Fibroblast of skin of back (primary cell): ENCODE data around the gene PIEZO1.

ENCODE experiments used
- DNase-seq: peaks from one replicate; pipeline ENCODE4 v3.0.0-alpha.2; 2013

Gene PIEZO1

DNA sequence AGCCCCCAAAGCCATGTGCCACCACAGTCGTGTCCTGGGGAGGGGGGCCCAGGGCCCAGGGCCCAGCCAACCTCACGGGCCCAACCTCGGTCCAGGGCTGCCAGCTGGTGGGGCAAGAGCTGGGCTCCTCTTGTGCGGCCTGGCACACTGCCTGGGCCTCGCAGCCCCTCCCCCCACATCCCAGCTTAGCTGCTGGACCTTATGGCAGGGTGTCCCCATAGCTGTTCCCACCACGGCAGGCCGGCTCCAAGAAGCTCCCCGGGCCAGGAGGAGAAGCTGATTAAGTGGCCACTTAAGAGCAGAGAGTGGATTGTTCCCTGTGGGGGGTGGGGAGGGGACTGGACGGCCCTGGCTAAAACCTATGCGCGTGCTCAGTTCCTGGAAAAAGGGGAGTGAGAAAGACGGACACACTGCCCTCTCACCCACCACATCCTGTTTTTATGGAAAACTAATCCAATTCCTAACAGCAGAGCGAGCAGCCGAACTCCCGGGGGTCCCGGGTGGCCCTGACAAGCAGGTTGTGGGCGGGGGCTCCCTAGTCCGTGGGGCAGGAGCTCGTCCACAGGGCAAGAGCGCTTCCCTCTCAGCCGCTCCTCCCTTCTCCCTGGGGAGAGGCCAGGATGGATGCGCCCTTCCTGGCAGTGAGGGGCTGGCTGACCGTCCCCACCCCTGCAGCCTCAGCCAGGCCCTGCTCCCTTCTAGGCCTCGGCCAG, 16.8 kb downstream of the PIEZO1 start:
- no peak for DNase-seq

DNA sequence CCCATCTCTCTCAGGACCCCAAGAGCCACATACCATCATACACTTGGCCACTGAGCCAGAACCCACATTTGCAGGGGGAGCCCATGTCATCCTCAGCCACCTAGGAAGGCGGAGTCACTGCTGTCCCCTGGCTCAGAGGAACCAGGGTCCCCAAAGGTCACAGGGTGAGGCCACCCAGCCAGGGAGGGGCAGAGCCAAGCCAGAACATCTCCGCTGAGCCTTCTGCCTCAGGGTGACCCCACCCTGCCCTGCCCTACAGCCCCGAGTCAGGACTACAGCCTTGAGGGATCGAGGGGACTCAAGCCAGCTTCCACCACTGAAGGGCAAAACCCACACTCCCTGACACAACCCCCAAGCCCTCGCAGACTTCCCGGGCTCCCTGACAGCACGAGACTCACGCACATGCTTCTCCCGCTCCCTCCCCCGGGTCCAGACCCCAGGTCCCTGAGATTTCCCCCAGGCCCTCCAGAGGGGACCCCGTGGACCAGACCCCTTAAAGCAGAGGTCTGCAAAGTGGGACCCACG, 17.4 kb downstream of the PIEZO1 start:
- DNase-seq, result no peak

DNA sequence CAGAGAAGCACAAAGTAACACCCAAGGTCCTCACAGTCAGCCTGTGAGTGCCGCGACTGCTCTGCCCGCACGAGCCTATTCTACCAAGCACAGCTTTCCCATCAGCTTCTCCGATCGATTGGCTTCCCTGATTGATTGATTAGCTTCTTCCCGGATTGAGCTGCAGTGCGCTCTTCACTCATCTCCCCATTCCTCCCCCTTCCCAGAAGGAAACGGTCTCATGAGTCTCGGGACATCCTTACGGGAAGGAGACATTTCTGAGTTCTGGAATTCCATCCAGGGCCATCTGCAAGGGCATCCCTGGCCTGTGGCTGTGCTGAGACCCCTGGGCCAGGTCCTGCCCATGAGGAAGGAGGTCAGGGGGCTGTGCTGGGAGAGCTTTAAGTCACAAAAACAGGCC, 18.0 kb downstream of the PIEZO1 start:
- DNase-seq, result no peak

DNA sequence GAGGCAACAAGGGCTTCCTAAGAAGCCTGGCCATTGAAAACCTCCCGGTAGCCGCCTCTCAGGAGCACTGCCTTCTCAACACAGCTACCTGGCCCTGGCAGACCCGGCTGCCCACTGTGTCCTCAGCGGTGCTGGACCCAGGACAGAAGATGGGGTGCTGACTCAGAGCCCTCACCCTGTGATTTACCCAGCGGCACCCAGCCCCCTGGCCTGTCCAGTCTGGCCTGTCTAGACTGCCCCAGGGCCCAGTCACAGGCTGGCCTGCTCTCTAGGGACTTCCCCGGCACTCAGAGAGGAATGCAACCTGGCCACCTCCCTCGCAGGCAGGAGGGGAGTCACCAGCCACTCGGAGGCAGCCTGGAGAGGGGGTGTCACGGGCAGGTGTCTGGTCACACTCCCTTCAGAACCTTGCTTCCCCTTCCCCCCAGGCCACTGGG, 20.1 kb downstream of the PIEZO1 start:
- no peak for DNase-seq

DNA sequence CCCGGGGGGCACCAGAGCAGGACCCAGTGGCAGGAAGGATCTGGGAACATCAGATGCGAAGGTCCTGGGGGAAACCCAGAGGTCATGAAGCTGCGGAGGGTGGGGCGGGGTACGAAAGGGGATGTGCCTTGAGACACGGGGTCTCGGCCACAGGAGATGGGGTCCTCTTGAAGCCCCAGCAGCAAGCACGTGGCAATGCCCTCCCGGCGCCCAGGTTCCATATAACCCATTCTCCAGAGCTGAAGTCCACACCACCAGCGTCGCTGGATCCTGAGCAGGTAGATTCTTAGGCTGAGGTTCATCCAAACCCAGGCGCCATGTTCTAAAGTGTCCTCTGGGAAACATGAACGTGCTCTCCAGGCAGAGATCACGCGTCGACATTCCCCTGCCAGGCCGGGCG, 20.9 kb downstream of the PIEZO1 start:
- no peak for DNase-seq

DNA sequence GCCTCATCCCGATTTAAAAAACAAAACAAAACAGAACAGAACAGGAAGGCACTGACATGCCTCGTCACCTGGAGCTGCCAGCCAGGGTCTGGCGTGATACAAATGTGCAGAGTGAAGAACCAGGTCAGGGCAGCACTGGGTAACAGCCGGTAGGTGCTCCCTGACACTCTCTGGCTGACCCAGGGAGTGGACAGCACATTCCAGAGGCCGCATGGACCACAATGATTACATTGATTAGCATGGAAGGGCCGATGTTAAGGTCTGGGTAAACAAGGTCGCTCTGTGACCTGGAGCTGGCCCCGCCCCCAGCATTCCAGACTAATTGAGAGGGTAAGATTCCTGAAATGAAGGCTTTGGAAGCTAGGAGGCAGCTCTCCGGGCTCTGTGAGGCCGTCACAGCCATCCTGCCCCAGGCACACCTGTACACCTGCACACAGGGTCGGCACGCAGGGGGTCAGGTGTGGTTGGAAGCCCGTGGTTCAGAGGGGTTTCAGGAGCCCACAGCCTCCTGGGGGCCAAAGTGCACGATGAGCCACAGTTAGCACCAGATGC, 21.4 kb downstream of the PIEZO1 start:
- DNase-seq, result no peak

DNA sequence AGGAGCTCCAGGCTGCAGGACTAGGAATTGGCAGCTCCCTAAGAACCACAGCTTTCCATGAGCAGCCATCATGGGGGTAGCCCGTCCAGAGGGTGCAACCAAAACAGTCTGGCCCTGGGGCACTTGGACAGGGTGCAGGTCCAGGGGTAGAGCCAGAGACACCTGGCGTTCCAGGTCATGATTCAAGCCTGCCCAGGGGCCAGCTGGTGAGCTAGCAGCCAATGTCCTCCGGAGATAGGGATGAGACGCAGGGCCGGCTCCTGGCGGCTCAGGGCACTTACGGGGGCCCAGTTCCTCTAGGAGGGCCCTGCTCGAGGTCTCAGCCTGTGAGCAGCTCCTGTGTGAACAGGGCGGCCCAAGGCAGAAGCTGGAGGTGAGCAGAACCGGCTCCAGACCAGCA, 22.1 kb downstream of the PIEZO1 start:
- no peak for DNase-seq

DNA sequence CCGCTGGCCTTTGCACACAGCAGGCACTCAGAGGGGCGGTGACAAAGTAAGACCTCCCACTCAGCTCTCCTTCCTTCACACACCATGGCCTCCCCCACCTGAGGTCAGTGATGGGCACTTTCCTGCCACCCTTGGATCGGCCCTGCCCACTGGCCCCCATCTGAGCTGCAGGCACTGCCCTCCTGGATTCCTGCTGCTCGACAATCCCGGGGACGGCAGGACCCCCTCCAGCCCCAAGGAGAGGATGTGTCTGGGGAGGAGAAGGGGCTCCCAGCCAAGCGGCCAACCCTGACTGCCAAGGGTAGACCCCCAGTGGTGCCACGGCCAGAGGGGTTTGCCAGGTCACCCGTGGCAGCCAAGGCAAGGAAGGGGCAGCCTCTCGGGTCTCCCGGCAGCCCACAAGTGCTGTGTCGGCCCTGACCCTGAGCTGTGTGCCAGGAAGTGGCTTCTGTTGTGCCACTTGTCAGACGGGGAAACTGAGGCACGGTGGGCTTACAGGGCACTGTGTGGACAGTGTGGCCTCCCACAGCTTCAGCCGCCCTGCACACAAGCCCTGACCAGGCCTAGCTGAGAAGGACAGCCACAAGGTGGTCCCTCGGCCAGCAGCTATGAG, 22.7 kb downstream of the PIEZO1 start:
- no peak for DNase-seq

DNA sequence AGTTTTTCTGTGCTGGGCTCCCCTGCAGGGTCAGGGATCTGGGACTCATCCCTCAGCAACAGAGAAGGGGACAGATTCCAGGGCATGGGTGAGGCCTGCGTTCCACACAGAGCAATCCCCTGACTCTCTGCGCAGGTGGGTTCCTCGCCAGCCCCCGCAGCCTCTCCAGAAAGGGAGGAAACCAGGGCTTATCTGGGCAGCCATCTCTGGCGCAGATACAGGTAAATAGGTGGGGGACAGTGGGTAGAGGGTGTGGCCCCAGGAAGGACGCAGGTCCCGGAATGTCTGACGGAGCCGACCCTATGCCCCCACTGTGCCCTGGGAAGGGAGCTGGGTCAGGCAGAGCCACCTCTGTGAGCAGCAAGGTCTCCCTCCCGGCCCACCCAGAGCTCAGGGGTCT, 23.2 kb downstream of the PIEZO1 start:
- DNase-seq, result no peak

DNA sequence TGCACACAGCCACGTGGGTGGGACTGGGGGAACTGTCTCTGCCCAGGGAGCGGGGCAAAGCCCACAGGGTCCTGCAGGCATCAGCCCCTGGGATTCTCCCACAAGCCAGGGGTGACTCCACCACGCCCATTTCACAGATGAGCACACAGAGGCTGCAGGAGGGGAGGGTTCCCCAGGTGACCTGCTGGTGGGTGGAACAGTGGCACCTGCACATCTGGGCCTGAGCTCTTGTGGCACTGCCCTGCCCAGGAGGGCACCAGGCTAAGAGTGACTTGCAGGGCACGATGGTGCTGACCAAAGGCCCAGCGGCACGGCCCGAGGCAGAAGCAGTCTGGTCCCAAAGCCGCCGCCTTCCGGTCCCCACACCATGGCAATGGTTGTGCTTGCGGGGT, 23.9 kb downstream of the PIEZO1 start:
- no peak for DNase-seq

DNA sequence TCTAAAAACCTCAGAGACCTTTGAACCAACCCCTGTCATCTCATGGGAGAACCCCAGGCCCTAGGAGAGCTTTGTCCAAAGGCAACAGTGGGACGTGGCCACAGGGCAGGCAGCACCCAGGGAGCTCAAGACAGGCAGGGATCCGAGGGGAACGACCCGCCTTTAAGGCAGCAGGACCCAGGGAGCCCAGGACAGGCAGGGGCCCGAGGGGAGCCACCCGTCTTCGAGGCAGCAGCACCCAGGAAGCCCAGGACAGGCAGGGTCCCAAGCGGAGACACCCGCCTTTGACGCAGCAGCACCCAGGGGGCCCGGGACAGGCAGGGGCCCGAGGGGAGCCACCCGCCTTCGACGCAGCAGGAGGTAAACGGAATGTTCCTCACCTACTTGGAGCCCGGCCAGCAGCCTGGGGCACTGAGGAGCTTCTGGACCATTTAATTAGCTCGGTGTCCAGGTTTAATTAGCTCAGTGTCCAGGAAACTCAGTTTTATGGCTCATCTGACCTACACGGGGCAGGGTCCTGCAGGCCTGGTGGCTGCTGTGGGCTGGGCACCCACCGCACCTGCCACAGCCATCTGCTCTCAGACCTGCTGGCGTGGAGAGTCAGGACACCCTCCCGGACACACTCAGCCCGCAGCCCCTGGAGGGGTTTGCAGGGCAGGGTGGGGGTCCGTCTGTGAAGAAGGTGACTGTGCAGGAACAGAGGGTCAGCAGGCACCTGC, 24.4 kb downstream of the PIEZO1 start:
- DNase-seq, result no peak

DNA sequence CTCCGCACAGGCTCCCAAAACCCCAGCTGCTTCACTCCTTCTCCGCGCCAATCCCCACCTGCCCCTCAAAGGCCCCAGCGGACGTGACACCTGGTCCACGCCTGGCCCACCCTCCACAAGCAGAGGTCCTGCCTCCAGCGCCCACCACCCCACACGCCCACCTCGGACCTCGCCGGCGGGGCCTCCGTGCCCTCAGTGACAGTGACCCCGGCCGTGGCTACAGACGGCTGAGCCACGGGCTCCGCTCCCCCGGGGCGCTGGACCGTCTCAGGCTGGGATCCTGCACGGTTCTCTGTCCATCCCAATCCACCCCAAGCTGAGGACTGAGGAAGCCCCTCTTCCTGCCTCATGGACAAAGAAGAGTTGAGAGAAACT, 25.1 kb downstream of the PIEZO1 start:
- DNase-seq, result no peak

DNA sequence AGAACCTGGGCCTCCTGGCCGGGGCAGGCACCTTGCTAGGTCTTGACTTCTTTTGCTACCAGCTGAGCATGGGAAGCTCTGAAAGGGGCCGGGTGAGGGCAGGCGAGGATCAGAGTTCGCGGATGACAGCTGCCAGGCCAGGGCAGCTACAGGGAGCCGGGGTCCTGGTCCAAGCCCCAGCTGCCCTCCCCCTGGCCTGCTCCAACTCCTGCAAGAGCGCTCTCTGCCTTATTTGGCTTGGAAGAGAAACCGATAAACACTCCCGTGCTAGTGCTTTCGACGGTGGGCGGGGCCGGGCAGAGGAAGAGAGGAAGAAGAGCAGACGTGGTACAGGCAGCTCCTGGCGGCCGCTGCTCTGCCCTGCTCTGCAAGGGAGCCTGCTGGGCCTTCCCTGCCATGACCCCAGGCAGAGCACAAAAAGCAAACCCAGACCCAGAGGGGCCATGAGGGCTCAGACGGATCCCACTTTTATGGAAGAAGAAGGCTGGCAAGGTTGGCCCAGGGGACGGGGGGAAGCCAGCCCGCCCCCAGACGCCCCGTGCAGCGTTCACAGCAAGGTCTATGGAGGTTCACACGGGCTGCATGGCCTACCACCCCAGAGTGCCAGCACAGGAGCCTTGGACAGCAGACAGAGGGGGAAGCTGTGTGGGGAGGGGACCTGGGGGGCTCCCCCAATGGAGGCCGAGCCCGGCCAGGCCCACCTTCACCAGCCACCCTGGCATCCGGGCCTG, 25.6 kb downstream of the PIEZO1 start:
- peak; percentile 46 for DNase-seq

DNA sequence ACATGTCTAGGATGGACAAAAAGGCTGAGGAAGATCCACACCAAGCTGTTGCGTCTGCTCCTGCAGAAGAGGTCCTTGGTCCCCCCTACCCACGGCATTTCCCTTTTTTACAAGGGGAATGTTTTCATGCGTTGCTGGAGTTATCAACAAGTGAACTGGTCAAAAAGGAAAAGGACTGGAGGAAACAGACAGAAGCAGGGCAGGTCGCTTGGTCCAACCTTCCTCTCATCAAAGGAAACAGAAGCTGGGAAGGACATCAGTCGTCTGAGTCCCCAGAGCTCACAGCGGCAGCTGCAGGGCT, 26.1 kb downstream of the PIEZO1 start:
- DNase-seq, result no peak

DNA sequence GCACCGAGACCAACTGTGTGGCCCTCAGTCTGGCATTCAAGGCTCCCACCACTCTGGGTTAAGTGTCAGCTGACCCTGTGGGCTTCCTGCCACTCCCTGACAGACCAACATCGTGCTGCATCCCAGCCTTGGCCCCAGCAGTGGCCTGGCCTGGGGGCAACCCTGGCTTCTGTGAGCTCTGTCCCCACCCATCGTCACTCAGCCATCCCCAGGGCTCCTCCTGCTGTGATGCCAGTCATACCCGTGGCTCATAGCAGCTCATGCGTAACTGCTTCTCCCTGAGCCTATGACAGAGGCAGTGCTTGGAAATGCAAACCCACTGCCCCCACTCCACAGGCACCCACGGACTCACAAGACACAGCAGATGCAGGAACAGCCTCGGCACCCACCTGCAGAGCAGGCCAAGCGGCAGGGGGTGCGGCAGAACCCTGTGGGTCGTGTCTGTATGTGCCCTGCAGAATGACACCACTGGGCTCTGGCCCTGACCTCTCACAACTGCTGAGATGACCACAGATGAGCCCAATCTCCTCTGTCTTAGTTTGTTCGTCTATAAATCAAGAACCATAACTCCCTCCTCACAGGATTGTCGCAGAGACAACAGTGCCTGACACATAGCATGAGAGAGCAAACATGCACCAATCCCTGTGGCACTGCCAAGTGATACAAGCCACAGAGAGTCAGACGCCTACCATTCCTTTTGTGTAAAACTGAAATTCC, 26.6 kb downstream of the PIEZO1 start:
- no peak for DNase-seq

DNA sequence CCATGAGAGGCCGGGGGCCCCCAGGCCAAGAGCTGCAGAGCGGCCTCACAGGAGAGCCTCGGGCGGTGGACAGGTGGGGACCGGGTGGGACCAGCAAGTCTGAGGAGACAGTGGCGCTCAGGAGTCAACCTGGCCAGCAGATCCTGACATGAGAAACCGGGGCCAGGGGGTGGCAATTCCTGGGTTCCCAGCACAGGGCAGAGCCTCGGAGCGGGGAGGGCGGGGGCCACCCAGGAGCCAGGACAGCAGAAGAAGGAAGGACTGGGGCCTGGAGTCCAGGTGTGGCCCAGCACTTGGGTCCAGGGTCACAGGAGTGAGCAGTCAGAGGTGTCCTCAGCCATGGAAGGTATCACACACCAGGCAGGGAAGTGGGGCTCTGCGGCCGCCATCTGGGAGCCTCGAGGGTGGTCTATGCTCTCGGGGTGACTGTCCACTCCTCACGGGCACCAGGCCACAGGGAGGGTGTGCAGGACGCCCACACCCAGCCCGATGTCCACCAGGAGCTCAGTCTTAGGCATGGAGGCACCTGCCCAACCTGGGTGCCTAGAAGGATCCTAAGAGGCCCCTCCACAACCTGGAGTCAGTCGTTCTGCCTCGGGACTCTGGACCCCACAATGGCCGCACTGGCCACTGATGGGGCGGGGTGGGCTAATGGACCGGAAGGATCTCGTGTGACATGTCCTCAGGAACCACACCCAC, 29.1 kb downstream of the PIEZO1 start:
- DNase-seq, result no peak

DNA sequence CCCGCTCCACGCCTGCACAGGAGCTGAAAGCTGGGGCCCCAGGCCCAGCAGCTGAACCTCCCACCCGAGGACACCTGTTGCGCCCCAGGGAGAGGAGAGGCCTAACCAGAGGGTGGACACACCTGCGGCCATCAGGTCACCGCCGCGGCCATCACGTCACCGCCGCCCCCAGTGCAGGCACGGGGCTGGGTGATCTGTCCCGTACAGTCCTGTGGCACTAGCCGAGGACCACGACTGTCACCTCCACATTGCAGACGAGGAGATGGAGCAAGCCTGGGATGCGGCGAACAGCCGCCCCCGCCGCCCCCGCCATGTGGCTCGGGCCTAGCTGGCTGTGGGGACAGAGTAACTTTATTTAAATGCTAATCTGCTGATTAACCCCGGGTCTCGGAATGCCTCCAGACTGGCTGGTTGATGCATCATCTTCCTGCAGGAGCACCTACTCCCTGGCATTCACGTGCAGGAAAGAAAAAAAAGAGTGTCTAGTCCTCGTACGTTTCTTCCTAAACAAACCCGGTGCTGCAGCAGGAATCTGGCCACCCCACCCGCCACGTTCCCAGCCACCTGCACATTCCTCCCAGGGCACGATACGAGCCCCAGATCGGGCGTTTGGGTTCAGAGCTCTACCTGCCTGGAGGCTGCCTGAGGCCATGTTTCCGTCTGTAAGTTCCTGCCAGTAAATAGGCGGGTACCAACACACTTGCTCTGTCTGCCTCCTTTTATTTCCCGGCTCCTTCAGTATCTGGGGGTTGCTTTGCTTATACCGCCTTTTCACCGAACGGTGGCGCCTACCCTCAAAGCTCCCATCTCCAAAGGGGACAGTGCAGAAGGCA, 29.9 kb downstream of the PIEZO1 start:
- peak; percentile 66 for DNase-seq

DNA sequence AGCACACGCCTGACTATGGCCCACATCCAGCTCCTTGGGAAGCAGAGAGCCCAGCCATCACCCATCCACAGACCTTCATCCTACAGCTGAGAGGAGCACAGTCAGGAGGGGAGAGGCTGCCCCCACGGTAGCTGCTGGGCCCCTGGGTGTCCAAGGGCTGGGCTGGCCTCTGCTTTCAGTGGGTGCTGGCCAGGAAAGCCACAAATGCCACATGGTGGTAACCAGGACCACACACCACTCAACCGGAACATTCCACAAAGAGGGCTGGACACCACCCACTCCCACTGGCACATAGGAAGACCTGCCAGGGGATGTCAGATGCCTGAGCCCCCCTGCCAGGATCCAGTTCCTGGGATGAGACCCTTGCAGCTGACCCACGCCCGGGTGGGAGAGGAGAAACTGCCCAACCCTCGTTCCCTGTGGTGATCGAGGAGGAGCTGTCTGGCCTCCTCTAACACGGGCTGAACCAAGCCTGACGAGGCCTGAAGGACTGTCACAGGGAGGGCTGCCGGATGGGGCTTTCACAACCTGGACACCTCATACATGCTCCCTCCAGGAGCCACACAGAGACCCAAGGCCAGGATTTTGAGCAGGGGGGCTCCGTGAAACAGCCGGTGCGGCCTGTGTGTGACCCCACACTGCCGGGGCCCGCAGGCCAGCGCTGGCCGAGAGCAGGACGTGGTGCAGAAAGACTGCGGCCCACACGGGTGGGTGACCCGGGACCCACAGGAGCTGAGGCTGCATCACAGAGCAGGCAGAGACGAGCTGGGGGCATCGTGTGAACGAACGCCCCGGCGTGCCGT, 30.7 kb downstream of the PIEZO1 start:
- DNase-seq, result no peak

DNA sequence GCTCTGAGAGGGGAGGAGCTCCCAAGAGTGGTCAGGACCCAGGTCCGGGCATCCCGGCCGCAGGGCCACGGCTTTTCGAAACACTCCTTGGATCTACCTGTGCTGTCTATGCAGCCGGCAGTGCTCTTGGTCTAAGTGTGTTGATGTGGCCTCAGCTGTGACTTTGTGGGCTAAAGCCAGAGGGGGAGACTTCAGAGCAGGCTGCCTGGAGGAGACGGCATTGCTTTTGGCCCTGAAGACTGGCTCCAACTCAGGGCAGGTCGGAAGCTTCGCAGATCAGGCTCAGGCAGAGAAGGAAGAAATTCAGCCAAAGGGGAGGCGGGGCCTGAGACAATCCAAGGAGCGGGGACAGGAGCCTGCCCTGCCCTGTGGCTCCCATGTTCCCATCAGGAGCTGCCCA, 31.4 kb downstream of the PIEZO1 start:
- DNase-seq, result no peak

DNA sequence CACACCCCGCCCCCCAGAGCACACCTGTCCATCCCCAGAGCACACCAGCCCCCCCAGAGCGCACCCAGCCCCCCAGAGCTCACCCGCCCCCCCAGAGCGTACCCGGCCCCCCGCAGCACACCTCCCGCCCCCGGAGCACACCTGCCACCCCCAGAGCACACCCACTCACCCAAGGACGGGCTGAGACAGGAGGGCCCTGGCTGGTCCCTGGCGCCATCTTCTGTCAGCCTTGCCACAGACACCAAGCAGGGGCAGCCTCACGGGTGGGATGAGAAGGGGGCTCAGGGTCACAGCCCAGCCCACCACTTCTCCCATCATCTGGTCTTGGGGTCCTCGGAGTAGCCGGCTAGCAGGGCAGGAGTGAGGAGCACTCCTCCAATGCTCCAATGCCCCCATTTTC, 31.8 kb downstream of the PIEZO1 start:
- no peak for DNase-seq
